ENCODE measurements around the gene ERGIC1. TPM values are rescaled to one million over a fixed set of nuclear protein-coding genes. Genes with fewer than 3 reads are reported as not detected.
"Not testable (repeated sequence)": the region's sequence is repeated elsewhere in the genome, so short reads cannot be mapped to it uniquely, and the experiment has no call there.

ERGIC1 gene
- total RNA-seq, 1 experiment from 2014 or later = 159 TPM

DNA sequence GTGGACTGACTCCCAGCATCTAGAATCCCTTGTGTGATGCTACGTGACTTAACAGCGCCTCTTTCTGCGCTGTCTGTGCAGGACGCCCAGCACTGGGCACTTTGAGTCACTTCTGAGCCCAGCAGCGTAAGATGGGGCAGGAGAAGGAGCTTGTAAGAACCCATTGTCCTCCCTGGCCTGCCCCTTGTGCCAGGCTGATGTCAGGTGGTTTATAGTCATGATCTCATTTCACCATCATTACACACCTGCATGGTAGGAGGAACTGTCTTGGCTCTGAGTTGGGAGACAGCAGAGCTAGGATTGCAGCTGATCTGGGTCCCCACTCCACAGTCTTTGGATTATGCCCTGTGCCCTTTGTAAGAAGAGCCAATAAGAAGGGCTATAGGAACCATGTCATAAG, 12.2 kb downstream of the ERGIC1 start:
- DNase-seq (ENCODE audit: low spot score) = no peak

DNA sequence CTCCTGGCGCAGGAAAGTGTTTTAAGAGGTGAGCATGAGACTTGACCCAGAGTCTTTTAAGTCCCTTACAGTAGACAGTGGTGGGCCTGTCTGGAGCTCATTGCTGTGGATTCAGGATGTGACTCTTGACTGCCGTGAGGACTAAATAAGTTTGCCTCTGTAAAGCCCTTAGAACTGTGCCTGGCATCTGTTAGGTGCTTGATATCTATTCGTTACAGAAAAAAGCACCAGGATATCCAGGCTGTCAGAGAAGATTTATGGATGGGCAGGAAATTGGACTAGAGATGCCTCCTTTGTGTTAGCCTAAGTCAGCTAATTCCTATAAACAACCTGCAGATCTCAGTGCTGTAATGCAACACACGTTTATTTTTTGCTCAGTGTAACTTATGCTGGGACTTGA, 12.6 kb downstream of the ERGIC1 start:
- no peak for DNase-seq (ENCODE audit: low spot score)

DNA sequence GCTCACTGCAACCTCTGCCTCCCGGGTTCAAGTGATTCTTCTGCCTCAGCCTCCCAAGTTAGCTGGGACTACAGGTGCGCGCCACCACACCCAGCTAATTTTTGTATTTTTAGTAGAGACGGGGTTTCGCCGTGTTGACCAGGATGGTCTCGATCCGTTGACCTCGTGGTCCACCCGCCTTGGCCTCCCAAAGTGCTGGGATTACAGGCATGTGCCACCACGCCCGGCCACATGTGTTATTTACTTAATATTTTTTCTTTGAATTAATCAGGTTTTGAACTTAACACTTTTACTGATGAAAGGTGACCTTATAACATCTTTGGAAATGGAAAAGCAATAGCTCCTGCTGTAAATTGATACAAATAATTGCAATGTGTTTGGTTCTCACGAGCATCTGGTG, 13.5 kb downstream of the ERGIC1 start:
- not testable (repeated sequence) for DNase-seq (ENCODE audit: low spot score)

DNA sequence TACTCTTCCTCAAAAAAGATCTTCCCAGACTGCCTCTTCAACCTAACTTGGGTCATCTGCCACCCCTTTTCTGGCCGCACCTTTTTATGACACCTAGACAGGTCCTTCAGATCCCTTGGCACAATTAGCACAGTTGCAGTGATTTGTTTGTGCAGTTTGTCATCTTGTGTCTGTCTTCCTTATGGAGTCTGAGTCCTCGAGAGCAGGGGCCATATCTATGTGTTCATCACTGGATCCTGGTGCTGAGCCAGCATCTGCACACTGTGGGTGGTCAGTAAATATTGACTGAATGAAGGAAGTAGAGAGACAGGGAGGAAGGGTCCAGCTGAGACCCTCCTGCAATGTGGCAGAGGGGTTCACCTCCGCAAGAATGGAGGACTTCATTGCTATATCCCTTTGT, 14.4 kb downstream of the ERGIC1 start:
- no peak for DNase-seq (ENCODE audit: low spot score)

DNA sequence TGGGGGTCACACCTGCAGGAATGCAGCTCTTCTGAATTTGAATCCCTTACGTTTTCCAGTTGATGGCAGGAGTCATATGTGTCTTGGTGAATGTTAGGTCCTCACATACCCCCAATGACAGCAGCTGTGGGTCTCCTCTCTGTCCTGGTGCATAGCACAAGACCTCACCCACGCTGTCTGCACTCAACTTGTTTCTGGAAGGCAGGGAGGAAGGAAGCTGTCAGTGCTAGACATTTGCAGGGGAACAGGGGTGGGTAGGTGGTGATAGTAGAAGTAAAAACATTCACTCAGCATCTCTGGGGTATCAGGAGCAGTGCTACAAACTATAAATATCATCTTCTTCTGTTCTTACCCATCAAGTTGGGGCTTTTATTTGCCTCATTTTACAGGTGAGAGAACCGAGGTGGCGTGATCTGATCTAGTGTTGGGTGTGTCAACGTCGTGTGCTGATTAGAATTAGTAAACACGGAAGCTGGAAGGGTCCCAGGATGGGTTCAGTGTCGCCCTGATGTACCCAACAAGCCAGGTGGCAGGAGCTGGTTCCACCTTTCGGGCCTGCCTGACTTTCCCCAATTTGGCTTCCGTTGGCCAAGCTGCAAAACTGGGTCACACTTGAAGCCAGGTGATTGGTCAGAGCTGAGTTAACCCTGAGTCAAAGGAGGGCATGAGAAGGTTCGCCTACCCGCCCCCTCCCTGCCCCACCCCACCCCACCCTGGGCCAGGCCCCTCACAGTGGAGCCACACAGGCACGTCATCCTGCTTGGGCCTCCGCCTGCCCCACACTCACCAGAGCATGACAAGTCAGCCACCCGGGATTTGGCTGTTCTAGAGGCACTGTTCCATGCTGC, 15.8 kb downstream of the ERGIC1 start:
- DNase-seq (ENCODE audit: low spot score) = no peak

DNA sequence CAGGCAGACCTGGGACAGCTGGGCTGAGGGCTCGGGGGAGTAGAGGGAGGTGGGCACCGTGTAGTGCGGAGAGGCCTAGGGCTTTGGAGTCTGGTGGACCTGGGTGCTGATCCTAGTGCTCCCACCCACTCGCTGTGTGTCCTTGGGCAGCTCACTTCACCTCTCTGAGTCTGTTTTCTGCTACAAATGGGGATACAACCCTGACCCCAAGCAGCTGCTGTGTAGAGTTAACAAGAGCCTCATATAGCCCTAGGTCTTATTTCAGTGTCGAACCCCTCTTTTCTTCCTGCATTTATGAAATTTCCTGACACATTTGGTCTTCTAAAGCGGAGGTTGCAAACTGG, 16.4 kb downstream of the ERGIC1 start:
- DNase-seq (ENCODE audit: low spot score) = no peak

DNA sequence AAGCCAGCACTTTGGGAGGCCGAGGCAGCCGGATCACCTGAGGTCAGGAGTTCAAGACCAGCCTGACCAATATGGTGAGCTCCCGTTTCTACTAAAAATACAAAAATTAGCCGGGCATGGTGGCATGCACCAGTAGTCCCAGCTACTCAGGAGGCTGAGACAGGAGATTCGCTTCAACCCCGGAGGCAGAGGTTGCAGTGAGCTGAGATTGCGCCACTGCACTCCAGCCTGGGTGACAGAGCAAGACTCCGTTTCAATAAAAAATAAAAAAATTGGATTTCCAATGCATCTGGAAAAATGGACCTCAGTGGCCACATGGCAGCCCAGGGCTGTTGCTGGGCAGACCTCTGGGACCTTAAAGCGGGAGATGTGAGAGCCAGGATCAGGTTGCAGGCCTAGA, 17.2 kb downstream of the ERGIC1 start:
- DNase-seq (ENCODE audit: low spot score) = not testable (repeated sequence)

DNA sequence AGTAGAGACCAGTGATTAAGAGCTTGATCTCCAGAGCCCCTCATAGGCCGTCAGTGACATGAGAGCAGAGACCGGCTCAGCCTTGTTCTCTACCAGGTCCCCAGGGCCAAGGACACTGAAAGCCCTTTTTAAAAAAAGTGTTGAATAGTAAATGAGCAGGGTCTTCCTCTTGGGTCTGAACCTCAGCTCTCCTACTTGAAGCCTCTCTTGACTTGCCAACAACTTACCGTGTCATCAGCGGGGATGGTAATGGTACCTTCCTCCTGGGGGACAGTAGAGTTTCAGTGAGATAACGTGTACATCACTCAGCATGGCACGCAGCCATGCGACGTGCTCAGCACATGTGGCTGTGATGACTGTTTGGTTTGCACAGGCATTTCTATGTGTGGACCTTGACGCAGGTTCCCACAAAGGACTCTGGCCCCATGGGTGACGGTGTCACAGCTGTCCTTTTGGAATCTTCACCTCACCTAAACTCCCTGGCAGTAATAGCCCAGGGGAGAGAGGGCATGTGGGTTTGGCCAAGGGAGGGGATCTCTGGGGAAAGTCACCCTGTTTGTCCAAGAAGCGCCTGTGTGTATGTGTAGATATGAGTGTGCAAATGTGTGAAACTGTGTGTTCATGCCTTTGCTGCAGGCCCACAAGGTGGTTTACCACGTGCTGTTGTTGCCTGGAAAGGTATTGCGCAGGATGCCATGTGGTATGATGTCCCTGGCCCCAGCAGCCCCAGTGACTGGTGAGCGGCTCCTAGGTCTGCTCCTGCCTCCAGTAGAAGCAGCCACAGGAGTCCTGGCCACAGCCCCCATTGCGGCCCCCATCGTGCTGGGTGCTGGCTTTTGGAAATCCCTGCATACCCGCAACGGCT, 18.7 kb downstream of the ERGIC1 start:
- DNase-seq (ENCODE audit: low spot score) = no peak

DNA sequence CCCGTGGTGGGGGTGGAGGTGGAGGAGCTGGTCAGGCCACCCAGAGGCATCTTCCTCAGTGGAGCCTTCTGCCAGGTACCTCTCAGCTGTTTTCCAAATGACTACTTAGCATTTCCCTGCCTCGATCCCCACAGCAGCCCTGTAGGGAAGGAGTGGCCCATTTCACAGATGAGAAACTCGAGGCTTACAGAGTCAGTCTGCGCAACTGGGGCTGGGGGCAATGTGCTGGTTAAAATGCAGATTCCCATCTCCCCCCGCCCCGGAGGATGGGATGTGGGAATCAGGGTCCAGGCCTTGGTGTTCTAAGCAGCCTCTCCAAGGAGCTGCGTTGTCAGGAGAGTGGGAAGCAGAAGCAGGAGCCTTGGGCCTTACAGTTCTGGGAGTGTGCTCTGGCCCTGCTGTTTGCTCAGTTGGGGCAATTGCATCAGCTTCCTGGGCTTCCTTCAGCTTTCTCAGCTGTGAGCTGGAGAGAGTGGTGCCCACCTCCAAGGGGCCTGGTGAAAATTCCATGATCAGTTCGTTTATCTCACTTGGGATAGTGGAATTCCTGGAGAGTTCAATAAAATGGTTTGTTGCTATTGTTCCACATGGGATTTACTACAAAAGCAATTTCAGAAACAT, 19.4 kb downstream of the ERGIC1 start:
- no peak for DNase-seq (ENCODE audit: low spot score)

DNA sequence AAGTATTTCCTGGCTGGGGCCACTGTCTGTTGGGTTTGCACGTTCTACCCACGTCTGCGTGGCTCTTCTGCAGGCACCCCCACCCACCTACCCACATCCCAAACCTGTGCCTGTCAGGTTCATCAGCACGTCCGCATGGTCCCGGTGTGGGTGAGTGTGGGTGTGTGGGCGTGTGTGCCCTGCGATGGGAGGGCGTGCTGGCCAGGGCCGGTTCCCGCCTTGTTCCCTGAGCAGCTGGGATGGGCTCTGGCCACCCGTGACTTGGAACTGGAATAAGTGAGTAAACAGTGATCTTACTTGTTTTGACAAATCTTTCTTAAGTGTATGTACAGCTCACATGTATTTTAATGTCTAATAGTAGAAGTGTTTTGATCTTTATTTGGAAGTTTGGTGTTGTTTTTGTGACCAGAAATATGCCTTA, 20.4 kb downstream of the ERGIC1 start:
- no peak for DNase-seq (ENCODE audit: low spot score)

DNA sequence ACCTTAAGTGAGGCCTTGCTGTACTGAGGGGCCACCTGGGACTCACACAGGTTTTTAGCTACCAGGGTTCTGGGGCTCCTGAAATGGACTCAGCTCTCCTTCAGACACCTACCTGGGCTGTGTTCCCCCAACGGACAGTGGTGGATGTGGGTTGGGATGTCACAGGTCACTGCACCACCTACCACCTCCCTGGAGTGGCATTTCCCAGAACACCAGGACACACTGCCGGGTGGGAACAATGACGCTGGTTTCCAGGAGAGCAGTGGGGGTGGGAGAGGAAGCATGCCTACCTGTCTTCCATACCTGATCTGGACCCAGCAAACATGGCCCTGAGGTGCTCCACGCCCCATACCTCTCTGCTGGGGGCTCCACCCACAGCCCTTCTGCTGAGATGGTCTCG, 20.9 kb downstream of the ERGIC1 start:
- DNase-seq (ENCODE audit: low spot score) = peak; percentile 47

DNA sequence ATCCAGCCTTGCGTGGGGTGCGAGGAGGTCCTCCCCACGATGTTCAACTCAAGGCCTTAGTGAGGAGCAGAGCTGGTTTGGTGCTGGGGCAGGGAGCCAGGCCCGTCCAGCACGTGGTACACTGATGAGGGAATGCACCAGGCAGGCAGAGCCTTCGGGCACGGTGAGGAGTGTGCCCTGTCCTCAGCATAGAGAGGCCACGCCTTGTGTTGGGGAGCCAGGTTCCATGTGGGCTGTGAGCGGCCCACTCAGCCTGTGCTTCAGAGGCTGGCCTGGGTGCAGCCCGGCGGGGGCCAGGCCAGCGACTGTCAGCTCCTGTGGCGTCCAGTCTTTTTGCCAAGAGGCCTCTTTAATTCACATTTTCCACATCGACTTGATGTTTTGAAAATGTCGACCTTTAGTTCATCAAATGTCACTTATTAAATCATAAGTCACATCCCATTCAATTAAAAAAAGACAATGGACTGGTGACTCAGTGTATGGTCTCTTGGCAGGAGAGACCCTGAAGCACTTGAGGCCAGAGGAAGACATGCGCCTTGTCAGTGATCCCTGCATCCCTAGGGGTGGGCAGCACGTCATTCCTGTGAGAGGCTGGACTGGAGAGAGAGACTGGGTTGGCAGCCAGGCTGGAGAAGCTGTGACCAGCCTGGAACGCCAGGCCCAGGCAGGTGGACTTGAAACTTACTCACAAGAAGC, 21.7 kb downstream of the ERGIC1 start:
- no peak for DNase-seq (ENCODE audit: low spot score)

DNA sequence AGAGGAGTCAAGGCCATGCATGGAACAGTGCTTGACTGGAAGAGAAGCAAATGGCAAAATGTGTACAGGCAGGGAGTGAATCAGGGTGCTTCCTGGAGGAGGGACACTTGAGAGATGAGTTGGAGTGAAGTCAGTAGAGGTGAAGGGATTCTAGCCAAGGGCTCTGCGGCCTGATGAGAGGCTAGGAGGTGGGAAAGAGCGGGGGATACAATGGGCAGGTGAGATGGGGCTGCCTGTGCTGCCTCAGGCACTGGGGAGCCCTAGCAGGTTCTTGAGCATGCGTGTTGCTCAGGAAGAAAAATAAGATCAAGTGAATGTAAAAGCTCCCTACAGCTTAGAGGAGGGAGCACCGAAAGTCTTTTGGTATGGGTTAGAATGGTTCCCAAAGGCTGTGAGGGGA, 22.3 kb downstream of the ERGIC1 start:
- no peak for DNase-seq (ENCODE audit: low spot score)

DNA sequence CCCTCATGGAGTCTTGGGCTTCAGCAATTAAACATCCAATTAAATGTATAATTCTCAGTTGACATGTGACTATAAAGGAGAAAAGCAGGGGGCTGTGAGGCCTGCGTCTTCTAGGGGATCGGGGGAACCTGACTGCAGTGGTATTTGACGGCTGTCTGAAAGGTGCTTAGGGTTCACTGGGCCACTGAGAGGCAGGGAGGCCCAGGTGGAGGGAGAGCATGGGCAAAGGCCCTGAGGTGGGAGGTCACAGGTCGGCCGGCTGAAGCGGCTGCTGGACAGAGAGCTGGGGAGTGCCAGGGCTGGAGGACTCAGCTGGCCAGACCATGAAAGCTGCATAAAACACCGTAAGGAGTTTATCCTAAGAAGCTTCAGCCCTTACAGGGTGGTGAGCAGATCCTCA, 23.9 kb downstream of the ERGIC1 start:
- DNase-seq (ENCODE audit: low spot score) = no peak

DNA sequence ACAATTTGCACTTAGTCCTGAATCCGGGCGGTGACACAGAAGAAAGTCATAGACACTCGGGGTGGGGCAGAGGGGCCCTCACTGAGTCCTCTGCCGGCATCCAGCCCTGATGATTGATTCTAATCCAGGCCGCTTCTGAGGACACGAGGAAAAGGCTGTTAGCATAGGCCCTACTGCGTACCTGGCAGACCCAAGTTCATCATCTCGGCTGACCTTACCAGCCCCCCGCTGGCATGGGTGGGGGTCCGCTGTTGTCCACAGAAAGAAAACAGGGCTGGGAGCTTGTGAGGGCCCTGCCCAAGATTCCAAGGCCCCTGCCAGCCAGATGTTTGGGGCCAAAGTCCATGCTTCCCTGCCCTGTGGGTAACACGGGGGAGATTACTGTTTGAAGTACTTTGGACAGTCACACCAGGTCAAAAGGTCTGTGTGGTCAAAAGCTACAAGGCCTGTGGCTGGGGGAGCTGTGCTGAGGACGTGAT, 24.5 kb downstream of the ERGIC1 start:
- DNase-seq (ENCODE audit: low spot score) = peak; percentile 66

DNA sequence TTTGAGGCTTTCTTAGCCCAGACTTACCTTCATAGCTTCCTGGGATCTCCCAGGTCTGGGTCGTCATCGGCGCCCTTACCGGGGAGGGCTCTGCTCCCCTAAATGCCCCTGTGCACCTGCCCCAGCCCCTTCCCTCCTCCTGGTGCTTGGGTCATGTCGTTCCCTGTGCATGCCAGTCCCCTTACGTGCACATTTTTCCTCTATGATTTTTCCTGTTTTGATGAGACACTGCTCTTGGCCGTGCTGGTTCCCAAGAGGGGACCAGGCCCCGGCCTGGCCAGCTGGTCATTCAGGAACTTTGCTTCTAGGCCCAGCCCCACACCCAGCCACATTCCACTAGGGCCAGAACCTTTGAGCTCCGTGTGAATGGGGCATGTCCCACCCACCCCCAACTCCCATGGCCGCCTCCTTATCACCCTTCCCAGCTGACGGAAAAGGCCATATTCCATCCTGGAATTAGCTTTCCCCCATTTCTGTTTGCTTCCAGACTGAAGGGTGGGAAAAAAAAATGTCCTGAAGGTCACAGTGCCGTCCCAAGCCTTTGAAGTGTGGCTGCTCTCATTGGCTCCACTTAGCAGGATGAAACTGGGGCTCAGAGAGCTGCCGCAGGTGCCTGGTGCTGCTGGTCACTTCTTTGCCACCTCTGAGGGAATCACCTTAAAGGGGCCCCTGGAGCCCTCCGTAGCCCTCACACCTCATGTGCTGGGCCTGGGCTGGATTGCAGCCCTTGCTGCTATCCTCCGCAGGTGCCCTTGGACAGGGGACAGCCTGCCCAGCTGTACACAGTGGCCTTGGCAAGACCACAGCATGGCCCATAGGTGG, 25.1 kb downstream of the ERGIC1 start:
- peak; percentile 63 for DNase-seq (ENCODE audit: low spot score)

DNA sequence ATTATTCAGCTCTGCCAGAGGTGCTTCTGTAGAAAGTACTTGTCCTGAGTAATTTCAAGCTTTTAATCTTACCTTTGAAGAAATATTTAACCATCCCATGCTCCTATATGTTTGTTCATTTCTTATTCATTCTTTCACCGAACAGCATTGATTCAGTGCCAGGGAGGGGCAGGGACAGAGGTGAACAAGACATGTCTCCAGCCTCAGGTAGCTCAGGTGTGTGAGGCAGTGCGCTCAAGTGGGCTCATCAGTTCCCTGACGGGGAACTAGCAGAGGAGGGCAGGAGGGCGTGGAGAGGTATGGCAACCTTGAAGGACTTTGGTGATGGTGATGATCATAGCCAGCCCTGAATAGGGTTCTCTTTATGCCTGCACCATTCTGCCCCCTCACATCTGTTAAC, 25.9 kb downstream of the ERGIC1 start:
- DNase-seq (ENCODE audit: low spot score) = peak; percentile 45

DNA sequence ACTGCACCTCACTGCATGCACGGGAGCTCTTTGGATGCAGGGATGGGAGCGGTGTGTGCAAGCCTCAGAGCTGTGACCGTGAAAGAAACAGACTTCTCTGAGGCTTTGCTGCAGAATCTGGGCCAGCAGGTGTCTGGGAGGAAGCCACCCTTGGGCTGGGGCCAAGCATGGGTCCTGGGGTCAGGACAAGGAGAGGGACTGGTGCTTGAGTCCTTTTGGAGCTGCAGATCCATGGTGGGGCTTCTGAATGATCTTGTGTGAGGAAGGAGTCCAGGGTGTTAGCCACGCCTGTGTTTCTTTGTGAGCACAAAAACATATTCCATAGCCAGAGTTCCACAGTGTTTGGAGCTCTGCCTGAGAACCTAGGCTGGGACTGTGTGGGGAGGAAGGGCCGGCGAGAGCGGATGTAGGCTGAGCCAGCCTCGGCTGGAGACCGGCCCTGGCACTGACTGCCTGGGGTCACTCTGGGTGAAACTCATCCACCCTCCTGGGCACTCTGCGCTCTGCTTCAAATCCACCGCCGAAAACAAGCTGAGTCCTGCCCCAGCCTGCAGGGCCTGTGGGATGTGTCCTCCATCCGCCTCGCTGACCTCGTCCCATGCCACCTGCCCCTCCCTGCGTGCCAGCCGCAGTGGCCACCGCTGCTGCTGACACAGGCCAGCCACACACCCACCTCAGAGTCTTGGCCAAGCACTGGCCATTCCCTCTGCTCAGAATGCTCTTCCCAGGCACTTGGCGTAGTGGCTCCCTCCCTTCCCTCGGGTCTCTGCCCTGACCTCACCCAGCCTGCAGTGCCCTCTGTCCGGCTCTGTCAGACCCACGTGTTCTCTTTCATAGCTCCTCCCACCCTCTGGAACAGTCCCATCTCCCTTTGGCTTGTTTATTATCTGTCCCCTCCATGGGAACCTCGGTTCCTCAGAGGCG, 26.7 kb downstream of the ERGIC1 start:
- peak; percentile 25 for DNase-seq (ENCODE audit: low spot score)

DNA sequence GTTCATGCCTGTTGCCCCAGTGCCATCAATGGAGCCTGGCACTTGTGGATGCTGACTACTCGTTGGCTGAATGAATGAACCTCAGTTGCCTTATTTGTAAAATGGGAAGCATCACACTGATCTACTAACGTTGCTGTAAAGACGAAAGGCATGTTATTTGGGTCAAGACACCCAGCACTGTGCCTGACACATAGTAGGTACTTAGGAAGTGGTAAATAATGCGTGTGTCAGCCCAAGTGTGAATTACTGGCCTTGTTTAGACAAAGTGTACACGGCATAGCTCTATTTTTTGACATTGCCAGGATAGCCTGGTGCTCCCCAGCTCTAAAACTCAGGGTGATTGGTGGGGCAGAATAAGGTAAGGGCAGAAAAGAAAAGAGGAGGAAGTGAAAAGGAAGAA, 27.4 kb downstream of the ERGIC1 start:
- no peak for DNase-seq (ENCODE audit: low spot score)
